GM19193 (cell line): ENCODE data around the gene ARL15.

ENCODE experiments used
- POLR2A ChIP-seq: IDR thresholded peaks from 4 replicates; pipeline ENCODE4 v1.6.1; 2011; ENCODE audit not compliant: insufficient read depth, insufficient read length; ENCODE audit errors: extremely low read depth

ARL15 gene

GRCh38 chr5:54073131-54073530, 237.2 kb downstream of the ARL15 start:
- TF ChIP-seq POLR2A = no peak

GRCh38 chr5:54066433-54066832, 243.9 kb downstream of the ARL15 start:
- no peak for TF ChIP-seq POLR2A

DNA sequence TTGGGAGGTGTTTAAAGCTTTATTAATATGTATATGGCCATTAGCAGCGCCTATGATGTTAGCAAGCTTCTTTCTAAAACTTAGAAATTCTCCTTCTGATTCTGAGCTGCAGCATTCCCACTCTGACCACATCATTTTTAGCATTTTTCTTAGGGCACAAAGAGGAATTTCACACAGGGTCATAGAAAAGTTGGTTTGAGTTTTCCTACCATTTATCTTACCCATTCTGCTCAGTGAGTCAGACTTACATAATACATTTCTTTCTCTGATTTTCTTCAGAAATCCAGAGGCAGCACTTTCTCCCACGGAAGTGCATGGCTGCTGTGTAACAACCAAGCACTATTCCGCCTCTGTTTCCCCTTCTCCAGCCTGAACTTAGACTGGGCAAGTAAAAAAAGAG, 246.6 kb downstream of the ARL15 start:
- TF ChIP-seq POLR2A = no peak

DNA sequence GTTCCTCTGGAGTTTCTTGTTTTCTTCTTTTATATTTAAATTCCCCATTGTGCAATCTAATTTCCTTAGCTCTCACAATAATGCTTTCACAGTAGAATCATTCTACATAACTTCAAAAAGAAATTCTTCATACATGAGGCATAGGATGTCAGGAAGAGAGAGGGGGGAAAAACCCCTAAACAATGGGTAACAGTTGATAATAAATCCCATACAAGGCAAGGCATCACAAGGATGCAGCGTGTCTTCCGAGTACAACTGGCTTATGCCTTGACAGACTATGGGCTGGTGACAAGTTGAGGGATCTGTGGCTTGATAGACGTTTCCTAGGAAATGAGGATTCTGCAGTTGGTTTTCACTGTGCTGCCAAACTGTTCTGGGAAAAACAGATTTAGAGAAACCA, 247.4 kb downstream of the ARL15 start:
- no peak for TF ChIP-seq POLR2A

DNA sequence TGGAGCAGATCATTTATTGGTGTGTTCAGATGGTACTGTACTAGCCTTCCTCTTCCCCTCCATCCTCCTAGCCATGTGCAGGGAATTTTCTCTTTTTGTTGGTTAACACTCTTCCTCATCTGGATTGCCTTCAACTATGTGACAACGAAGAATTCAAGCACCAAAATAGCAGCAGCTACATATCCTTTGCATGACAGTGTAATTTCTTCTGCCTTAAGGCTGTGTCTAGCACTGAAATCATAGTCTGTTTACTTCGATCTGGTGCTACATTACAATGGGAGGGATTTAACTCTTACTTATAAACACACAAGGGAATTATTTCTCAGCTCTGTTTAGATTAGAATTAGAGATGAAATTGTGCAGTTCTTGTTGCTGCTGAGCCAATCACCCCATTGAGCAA, 260.4 kb downstream of the ARL15 start:
- no peak for TF ChIP-seq POLR2A

GRCh38 chr5:54049144-54049543, 261.2 kb downstream of the ARL15 start:
- no peak for TF ChIP-seq POLR2A

- TF ChIP-seq POLR2A = no peak
Measured at GRCh38 chr5:54045077-54045792, 265.1 kb downstream of the ARL15 start.

GRCh38 chr5:54040804-54041203, 269.6 kb downstream of the ARL15 start:
- TF ChIP-seq POLR2A = no peak

DNA sequence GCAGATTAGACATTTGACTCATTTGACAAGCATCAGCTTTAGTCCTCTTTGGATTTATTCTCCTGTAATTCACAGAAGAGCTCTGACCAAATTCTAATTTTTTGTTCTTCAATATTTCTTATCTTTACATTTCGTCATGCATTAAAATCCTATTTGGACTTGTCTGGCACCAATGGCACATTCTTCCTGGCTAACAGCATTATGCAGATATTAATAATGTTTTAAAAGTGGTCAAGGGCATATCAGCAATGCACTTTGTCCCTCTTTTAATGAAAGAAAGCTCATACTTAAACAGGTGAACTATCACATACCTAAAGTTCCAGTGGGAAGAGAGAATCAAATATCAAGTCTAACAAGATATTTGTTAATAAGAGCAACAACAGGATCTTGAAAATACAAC, 270.4 kb downstream of the ARL15 start:
- TF ChIP-seq POLR2A = no peak

- TF ChIP-seq POLR2A = no peak
Measured at GRCh38 chr5:54037205-54037604, 273.2 kb downstream of the ARL15 start.

DNA sequence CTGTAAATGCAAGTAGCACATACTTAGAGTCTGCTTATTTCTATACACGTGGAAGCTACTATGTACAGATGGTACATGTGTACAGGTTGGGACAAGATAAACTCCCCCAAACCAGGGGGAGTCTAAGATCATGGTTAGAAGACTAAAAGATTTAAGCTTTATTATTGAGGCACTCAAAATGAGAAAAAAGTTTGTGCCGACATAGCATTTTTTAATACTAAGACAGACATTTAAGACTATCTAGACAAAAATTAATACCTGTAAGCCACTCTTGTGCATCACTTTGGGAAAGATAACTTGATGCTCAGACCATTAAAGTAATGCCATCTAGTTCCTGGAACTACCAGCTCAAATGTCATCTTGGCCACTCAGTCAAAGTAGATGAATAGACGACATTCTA, 279.4 kb downstream of the ARL15 start:
- TF ChIP-seq POLR2A = no peak

DNA sequence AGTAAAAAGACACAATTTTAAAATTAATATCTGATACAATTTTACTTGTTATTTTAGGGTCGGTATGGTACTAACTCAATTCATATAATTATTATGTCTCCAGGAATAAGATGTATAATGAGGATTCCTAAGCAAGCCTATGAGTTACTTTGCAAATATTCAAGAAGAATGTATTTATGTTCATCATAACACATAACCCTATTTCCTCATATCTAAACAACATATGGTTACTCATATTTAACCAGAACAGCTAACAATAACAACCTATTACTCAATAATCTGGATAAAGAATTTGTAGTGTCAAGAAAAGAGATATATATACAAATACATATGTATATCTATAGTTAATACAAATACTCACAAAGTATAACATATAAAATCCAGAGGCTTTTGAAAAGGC, 285.9 kb downstream of the ARL15 start:
- TF ChIP-seq POLR2A = no peak

GRCh38 chr5:54022223-54022622, 288.1 kb downstream of the ARL15 start:
- TF ChIP-seq POLR2A = no peak

DNA sequence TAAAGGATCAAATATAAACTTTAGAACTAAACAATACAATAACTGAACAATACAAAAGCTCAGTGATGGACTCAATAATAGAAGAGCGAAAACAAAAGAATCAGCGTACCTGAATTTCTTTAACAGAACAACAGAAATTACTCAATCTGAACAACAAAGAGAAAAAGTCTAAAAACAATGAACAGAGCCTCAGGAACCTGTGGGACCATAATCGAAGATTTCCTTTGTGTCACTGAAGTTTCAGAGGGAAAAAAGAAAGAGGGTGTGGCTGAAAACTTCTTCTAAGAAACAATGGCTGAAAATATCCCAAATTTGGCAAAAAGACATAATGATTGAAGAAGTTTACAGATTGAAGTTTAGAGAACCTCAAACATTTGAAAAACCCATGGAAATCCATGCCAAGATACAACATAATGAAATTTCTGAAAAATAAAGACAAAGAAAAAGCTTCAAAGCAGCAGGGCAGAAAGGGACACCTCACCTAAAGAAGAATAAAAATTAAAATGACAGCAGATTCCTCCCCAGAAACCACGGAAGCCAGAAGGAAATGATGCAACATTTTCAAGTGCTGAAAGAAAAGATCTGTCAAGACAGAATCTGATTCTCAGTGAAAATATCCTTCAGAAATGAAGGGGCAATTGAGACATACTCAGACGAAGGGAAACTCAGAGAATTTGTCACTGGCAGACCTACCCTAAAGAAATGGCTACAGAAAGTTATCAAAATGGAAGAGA, 288.8 kb downstream of the ARL15 start:
- TF ChIP-seq POLR2A = no peak

DNA sequence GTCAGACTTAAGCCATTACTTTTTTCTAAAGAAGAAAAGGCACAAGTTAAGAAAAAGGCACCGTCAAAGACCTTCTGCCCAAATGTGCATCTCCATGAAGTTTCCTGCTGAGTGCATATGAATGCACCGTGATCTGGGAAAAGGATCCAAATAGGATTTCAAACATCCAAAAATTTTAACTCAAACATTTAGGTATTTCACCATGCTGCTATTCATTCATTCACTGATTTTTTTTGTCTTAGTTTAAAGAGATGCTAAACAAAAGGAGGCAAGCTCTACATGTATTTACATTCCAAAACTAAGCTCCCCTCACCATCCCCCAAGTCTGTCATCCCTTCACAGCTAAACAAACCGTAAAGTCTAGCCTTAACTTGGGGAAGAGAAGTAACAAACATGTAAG, 291.9 kb downstream of the ARL15 start:
- TF ChIP-seq POLR2A = no peak

GRCh38 chr5:54017580-54017979, 292.8 kb downstream of the ARL15 start:
- no peak for TF ChIP-seq POLR2A
